Skeletal muscle satellite cell (primary cell): ENCODE data around the gene RASA4B.
"Not testable (repeated sequence)": the region's sequence is repeated elsewhere in the genome, so short reads cannot be mapped to it uniquely, and the experiment has no call there.

Experiments used
- H3K27me3 ChIP-seq: 2 replicates; pipeline ENCODE4 v1.7.0; 2013; ENCODE audit warnings: low read length; ENCODE audit not compliant: control insufficient read depth, insufficient read depth
- H3K36me3 ChIP-seq: 2 replicates; pipeline ENCODE4 v1.7.0; 2013; ENCODE audit warnings: mild to moderate bottlenecking, control low read depth, low read length; ENCODE audit not compliant: insufficient read depth
- H3K4me1 ChIP-seq: 2 replicates; pipeline ENCODE4 v1.7.0; 2013; ENCODE audit warnings: low read length; ENCODE audit not compliant: control insufficient read depth, insufficient read depth
- H3K4me2 ChIP-seq: 2 replicates; pipeline ENCODE4 v1.7.0; 2013; ENCODE audit warnings: mild to moderate bottlenecking, low read length
- H3K4me3 ChIP-seq: 2 replicates; pipeline ENCODE4 v1.7.0; 2013; ENCODE audit warnings: low read length
- H3K9ac ChIP-seq: 2 replicates; pipeline ENCODE4 v1.7.0; 2013; ENCODE audit warnings: mild to moderate bottlenecking, low read depth, low read length, moderate library complexity
- H3K9me3 ChIP-seq: replicated peaks from 2 replicates; pipeline ENCODE4 v1.7.0; 2013; ENCODE audit warnings: mild to moderate bottlenecking, control low read depth, low read length

The RASA4B gene

GRCh38 chr7:102505298-102506185 is 12.0 kb downstream of the RASA4B start:
- H3K4me3 ChIP-seq, H3K4me1 ChIP-seq, H3K4me2 ChIP-seq, H3K36me3 ChIP-seq, H3K9me3 ChIP-seq, H3K27me3 ChIP-seq, H3K9ac ChIP-seq: not testable (repeated sequence)

GRCh38 chr7:102503141-102503540 is 14.4 kb downstream of the RASA4B start:
- not testable (repeated sequence) for H3K4me2 ChIP-seq, H3K4me3 ChIP-seq, H3K9me3 ChIP-seq, H3K4me1 ChIP-seq, H3K9ac ChIP-seq, H3K27me3 ChIP-seq, H3K36me3 ChIP-seq

GRCh38 chr7:102498321-102498720 is 19.3 kb downstream of the RASA4B start:
- H3K9ac ChIP-seq, H3K4me2 ChIP-seq, H3K4me3 ChIP-seq, H3K27me3 ChIP-seq, H3K36me3 ChIP-seq, H3K9me3 ChIP-seq, H3K4me1 ChIP-seq: not testable (repeated sequence)

- H3K4me2 ChIP-seq, H3K4me1 ChIP-seq, H3K4me3 ChIP-seq, H3K9me3 ChIP-seq, H3K27me3 ChIP-seq, H3K9ac ChIP-seq, H3K36me3 ChIP-seq: not testable (repeated sequence)
These were observed 20.3 kb downstream of the RASA4B start for GRCh38 chr7:102497308-102497707.

GRCh38 chr7:102496861-102497260 is 20.7 kb downstream of the RASA4B start:
- H3K4me1 ChIP-seq, H3K4me2 ChIP-seq, H3K9me3 ChIP-seq, H3K36me3 ChIP-seq, H3K27me3 ChIP-seq, H3K4me3 ChIP-seq, H3K9ac ChIP-seq: not testable (repeated sequence)

- not testable (repeated sequence) for H3K4me2 ChIP-seq, H3K36me3 ChIP-seq, H3K9me3 ChIP-seq, H3K4me3 ChIP-seq, H3K4me1 ChIP-seq, H3K9ac ChIP-seq, H3K27me3 ChIP-seq
These were observed 23.0 kb downstream of the RASA4B start for GRCh38 chr7:102494473-102495149.

- H3K4me3 ChIP-seq, H3K4me1 ChIP-seq, H3K36me3 ChIP-seq, H3K4me2 ChIP-seq, H3K9me3 ChIP-seq, H3K9ac ChIP-seq, H3K27me3 ChIP-seq: not testable (repeated sequence)
These were observed 23.6 kb downstream of the RASA4B start for GRCh38 chr7:102494026-102494425.

- H3K9me3 ChIP-seq, H3K4me3 ChIP-seq, H3K36me3 ChIP-seq, H3K9ac ChIP-seq, H3K4me2 ChIP-seq, H3K4me1 ChIP-seq, H3K27me3 ChIP-seq: not testable (repeated sequence)
These were observed 24.2 kb downstream of the RASA4B start for GRCh38 chr7:102493220-102493935.

- not testable (repeated sequence) for H3K4me1 ChIP-seq, H3K4me2 ChIP-seq, H3K9me3 ChIP-seq, H3K9ac ChIP-seq, H3K4me3 ChIP-seq, H3K27me3 ChIP-seq, H3K36me3 ChIP-seq
These were observed 27.0 kb downstream of the RASA4B start for GRCh38 chr7:102490529-102491075.

- not testable (repeated sequence) for H3K4me3 ChIP-seq, H3K9ac ChIP-seq, H3K27me3 ChIP-seq, H3K4me2 ChIP-seq, H3K36me3 ChIP-seq, H3K9me3 ChIP-seq, H3K4me1 ChIP-seq
These were observed 33.3 kb downstream of the RASA4B start for GRCh38 chr7:102484317-102484716.

- H3K4me1 ChIP-seq, H3K4me3 ChIP-seq, H3K9me3 ChIP-seq, H3K36me3 ChIP-seq, H3K9ac ChIP-seq, H3K27me3 ChIP-seq, H3K4me2 ChIP-seq: not testable (repeated sequence)
These were observed 35.6 kb downstream of the RASA4B start for GRCh38 chr7:102481962-102482361.
